Measurements from ENCODE around the gene FAM131C. TPM values are rescaled to one million over a fixed set of nuclear protein-coding genes. Genes with fewer than 3 reads are reported as not detected.

The FAM131C gene
- total RNA-seq, 2 donors from 2014 or later, result not detected

DNA sequence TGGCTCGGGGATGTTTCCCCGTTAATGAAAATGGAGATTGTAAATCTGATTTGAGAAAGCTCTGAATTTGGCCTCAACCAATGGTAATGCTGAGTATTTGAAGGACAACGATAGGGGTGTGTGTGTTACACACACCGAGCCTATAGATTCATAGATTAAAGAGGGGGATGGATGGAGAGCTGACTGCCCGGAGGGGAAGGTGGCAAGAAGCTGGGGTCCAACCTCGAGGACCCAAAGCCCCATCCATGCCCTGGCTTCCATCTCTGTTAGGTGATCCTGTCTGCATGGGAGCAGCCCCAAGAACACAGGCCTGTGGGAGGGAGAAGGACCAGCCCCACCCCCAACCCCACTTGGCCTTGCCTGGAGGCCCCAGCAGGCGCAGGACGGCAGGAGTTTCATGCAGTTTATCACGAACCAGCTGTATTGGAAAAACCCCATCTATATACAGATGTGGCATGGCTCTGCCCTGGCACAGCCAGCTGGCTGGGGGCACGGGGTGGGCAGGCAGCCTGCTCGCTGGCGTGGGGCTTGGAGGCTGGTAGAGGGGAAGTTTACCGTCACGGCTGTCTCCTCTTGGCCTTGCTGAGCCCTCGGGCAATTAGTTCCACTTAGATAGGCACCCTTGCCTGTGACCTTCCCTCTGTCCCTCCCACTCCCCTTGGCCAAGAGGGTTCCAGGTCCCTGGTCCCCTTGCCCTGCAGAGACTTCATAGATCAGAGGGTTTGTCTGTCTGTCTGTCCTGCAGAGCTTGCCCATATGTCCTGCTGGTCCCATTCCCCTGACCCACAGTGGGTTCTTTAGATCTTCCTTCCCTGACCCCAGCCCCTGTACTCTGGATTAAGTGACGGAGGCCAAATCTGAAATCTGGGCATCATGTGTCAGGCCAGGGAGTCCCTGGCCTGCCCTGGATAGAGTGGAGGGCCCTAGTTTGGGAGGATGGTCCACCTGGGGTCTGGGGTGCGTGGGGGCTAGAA, 58.7 kb downstream of the FAM131C start:
- H3K27ac Mint-ChIP-seq, result peak overlapping the region in 1 of 2 donors; percentile 47
- H3K36me3 Mint-ChIP-seq, result no peaks in the 10 kb centered on the region
- no peak for DNase-seq (ENCODE audit: low spot score)
- ATAC-seq, result no peak
- H3K4me1 Mint-ChIP-seq (ENCODE audit: low read depth in 2 of 2), result peaks cover 0 to 3% of the 10 kb centered on the region in 2 donors
- H3K9me3 Mint-ChIP-seq, result no peaks in the 10 kb centered on the region
- no peak overlapping the region for H3K4me3 Mint-ChIP-seq
- H3K27me3 Mint-ChIP-seq, result peaks cover 0 to 2% of the 10 kb centered on the region in 2 donors

DNA sequence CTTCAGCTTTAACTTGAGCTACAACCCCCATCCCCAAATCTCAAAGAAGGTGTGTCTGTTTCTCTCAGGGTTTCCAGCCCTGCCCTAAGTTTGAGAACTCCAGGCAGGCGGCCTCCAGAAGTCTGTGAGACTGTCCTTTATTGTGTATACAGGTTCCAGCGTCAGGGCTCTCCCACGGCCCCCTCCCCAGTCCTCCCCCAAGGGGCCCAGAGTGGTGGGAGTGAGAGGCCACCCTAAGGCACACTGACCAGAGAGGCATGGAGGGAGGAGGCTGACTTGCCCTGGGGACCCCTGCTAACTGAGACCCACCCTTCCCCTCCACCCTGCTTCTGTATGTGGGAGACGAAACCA, 59.6 kb downstream of the FAM131C start:
- DNase-seq (ENCODE audit: low spot score) (no peak), ATAC-seq (no peak)
- peaks cover 0 to 2% of the 10 kb centered on the region in 2 donors for H3K27me3 Mint-ChIP-seq
- no peaks in the 10 kb centered on the region for H3K9me3 Mint-ChIP-seq
- no peaks in the 10 kb centered on the region for H3K36me3 Mint-ChIP-seq
- peak overlapping the region in 1 of 2 donors; percentile 31 for H3K27ac Mint-ChIP-seq
- H3K4me1 Mint-ChIP-seq (ENCODE audit: low read depth in 2 of 2), result peaks cover 0 to 3% of the 10 kb centered on the region in 2 donors
- no peak overlapping the region for H3K4me3 Mint-ChIP-seq

DNA sequence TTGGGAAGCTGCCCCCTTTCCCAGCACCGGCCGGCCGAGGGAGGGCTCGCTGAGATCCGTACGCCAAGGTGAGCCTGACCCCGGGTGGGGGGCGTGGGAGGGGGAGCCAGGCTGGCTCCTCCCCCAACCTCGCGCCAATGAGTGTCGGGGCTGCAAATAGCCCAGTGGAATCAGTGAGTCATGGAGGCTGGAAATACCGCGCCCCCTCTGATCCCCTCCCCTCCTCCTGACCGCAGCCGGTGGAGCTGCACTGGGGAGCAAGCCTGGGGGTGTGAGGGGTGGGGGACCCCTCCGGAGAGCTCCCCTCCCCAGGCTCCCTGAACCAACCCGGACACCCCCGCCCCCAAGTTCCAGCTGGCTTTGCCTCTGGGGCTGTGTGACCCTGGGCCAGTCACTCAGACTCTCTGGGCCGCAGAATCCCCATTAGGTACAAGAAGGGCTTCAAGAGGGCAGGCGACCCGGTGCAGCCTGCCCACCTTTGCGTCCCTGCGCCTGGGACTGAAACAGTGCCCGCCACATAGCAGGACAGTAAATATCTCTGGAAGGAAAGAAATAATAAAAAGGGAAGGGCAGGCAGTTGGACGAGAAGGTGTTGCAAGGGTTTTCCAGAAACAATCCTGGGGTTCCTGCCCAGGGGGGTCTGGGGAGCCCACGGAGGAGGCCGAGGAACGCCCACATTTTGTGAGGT, 60.1 kb downstream of the FAM131C start:
- peaks cover 0 to 2% of the 10 kb centered on the region in 2 donors for H3K27me3 Mint-ChIP-seq
- no peaks in the 10 kb centered on the region for H3K9me3 Mint-ChIP-seq
- H3K36me3 Mint-ChIP-seq, result no peaks in the 10 kb centered on the region
- peak; percentile 39 to 66 for ATAC-seq
- DNase-seq (ENCODE audit: low spot score), result no peak
- peaks cover 0 to 3% of the 10 kb centered on the region in 2 donors for H3K4me1 Mint-ChIP-seq (ENCODE audit: low read depth in 2 of 2)
- peak overlapping the region in 1 of 2 donors; percentile 31 for H3K27ac Mint-ChIP-seq
- H3K4me3 Mint-ChIP-seq, result no peak overlapping the region

DNA sequence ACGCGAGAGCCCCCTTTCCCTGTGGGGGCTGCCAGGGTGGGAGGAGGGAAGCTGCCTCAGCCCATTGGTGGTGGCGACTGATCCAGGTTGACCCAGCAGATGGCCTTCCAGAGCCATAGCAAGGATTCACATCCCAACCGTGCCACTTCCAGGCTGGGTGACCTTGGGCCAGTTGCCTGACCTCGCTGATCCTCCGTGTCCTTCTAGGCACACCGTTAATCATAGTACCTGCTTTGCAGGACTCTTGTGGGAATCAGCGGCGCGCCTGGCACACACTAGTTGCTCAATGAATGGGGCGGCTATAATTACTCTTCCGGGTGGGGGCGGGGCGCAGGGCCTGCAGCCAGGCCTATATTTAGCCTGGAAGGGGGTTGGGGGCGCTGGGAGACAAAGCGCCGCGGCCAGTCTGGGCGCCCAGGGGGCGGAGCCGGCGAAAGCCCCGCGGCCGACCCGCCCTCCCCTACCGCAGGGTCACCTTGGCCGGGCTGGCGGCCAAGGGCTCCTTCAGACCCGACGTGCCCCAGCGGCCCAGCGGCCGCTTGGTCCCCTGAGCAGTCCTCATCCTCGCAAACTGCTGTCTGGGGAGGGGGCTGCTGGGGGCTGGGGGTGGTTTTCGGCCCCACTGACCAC, 60.7 kb downstream of the FAM131C start:
- Mint-ChIP-seq H3K27ac (peak overlapping the region in 1 of 2 donors; percentile 73), H3K27me3 (peaks cover 0 to 2% of the 10 kb centered on the region in 2 donors), H3K4me3 (no peak overlapping the region)

DNA sequence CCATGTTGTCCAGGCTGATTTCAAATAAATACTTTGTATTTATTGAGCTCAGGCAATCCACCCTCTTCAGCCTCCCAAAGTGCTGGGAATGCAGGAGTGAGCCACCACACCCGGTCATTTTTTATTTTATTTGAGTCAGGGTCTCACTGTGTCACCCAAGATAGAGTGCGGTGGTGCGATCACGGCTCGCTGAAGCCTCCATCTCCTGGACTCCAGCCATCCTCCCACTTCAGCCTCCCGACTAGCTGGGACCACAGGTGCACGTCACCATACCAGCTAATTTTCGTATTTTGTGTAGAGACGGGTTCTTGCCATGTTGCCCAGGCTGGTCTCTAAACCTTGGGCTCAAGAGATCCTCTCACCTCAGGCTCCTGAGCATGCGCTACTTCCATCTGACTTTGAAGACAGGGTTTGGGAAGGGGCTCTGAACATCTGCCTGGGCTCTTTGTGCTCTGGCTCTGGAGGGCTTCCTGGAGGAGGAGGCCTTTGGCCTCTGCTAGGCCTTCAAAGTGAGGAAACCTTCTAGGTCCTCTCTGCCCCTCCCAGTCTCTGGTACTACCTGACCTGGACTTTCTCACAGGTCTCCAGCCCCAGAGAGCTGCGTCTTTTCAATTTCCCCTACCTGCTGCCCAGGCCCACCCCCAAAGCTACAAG, 61.4 kb downstream of the FAM131C start:
- Mint-ChIP-seq H3K27me3 (peaks cover 0 to 2% of the 10 kb centered on the region in 2 donors), H3K4me1 (ENCODE audit: low read depth in 2 of 2) (peaks cover under 1 to 12% of the 10 kb centered on the region in 2 donors), H3K36me3 (no peaks in the 10 kb centered on the region), H3K9me3 (no peaks in the 10 kb centered on the region), H3K4me3 (no peak overlapping the region), H3K27ac (peak overlapping the region in 1 of 2 donors; percentile 73)
- ATAC-seq (no peak), DNase-seq (ENCODE audit: low spot score) (no peak)

More for the DNA sequence above, 60.7 kb downstream of the FAM131C start:
- DNase-seq (ENCODE audit: low spot score) (no peak), ATAC-seq (peak; percentile 57 to 73)
- no peaks in the 10 kb centered on the region for H3K9me3 Mint-ChIP-seq
- H3K36me3 Mint-ChIP-seq, result no peaks in the 10 kb centered on the region
- peaks cover 0 to 10% of the 10 kb centered on the region in 2 donors for H3K4me1 Mint-ChIP-seq (ENCODE audit: low read depth in 2 of 2)

DNA sequence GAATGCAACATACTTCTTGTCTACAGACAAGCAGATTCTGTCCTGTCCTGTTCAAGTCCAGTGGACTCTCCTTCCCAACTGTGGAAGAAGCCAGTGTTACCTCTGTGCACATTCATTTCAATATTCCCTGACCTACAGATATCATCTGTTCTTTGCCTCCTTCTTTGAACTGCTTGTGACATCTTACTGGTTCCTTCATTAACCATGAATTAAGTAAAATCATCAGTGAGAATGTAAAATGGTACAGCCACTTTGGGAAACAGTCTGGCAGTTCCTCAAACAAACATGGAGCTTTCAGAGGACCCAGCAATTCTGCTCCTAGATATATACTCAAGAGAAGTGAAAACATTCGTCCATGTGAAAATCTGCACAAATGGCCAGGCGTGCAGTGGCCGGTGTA, 62.6 kb downstream of the FAM131C start:
- ATAC-seq, result no peak
- Mint-ChIP-seq H3K9me3 (no peaks in the 10 kb centered on the region), H3K27me3 (peaks cover 0 to 2% of the 10 kb centered on the region in 2 donors), H3K27ac (no peak overlapping the region), H3K4me3 (no peak overlapping the region), H3K4me1 (ENCODE audit: low read depth in 2 of 2) (peaks cover 8 to 19% of the 10 kb centered on the region in 2 donors), H3K36me3 (no peaks in the 10 kb centered on the region)
- DNase-seq (ENCODE audit: low spot score), result no peak

DNA sequence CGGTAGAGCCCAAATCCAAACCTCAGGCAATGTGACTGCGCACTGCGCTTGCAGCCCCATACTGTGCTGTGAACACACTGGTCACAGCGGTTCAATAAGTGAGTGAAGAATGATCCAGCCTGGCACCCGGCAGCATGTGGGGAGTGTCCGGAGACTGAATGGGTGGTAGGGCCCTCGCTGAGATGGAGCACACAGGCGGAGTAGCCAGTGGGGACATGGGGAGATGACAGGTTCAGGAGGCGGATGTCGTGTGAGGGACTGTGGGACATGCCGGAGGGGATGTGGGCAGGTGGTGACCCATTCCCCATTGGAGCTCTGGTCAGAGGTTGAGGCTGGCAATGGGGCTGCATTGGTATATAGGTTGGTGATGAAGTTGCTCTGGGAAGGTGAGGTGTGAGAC, 63.8 kb downstream of the FAM131C start:
- H3K4me3 Mint-ChIP-seq, result no peak overlapping the region
- ATAC-seq (no peak), DNase-seq (ENCODE audit: low spot score) (no peak)
- no peaks in the 10 kb centered on the region for H3K36me3 Mint-ChIP-seq
- H3K27me3 Mint-ChIP-seq, result peaks cover 0 to 2% of the 10 kb centered on the region in 2 donors
- H3K4me1 Mint-ChIP-seq (ENCODE audit: low read depth in 2 of 2), result peaks cover 8 to 19% of the 10 kb centered on the region in 2 donors
- H3K27ac Mint-ChIP-seq, result no peak overlapping the region
- H3K9me3 Mint-ChIP-seq, result no peaks in the 10 kb centered on the region

DNA sequence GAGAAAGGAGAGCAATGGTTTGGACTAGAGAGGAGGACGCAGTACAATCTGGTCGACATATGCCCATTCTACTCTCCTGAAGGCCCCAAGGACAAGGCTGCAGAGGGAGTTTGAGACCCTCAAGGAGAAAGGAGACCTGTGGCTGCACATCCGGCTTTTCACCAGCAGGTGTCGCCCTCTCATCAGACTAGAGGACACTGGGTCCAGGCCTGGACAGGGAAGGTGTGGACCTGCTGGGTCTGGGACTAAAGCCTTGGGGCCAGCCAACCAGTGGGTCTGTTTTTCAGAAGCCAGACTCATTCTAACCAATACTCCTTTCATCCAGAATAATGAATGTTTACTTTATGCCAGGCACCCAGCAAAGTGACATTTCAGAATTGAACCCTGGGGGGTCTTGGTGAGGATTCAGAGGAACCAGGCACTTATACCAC, 64.4 kb downstream of the FAM131C start:
- peak; percentile 56 to 63 for ATAC-seq
- Mint-ChIP-seq H3K27ac (no peak overlapping the region), H3K4me1 (ENCODE audit: low read depth in 2 of 2) (peaks cover 8 to 19% of the 10 kb centered on the region in 2 donors), H3K9me3 (no peaks in the 10 kb centered on the region), H3K4me3 (no peak overlapping the region), H3K27me3 (peaks cover 0 to 2% of the 10 kb centered on the region in 2 donors), H3K36me3 (no peaks in the 10 kb centered on the region)
- no peak for DNase-seq (ENCODE audit: low spot score)

Other genes starting within 250 kb of the FAM131C start
- 10 to 100 TPM; 58.6 to 92.4 TPM for gene SPEN, start 225.9 kb downstream of the FAM131C start, total RNA-seq
- gene ZBTB17, start 97.5 kb downstream of the FAM131C start, total RNA-seq, result 100 to 1,000 TPM in 1 of 2 donors, 10 to 100 TPM in 1; 75.6 to 102 TPM
- not detected for gene SRARP, start 69.4 kb downstream of the FAM131C start, total RNA-seq
- not detected for gene HSPB7, start 55.6 kb downstream of the FAM131C start, total RNA-seq
- under 1 TPM in 1 of 2 donors, not detected in 1; 0.24 TPM for gene CLCNKA, start 51.6 kb downstream of the FAM131C start, total RNA-seq
- gene CLCNKB, start 29.9 kb downstream of the FAM131C start, total RNA-seq, result not detected
- not detected for gene EPHA2, start 82.4 kb upstream of the FAM131C start, total RNA-seq
- gene ARHGEF19, start 139.0 kb upstream of the FAM131C start, total RNA-seq, result 10 to 100 TPM; 13.0 to 14.0 TPM
- gene CPLANE2, start 163.5 kb upstream of the FAM131C start, total RNA-seq, result 1 to 10 TPM; 3.2 to 3.8 TPM

Data from natural killer cell treated with Interleukin-12 subunit alpha and Interleukin-12 subunit beta and Interleukin-15 and Interleukin-18, amount 100 ng/mL, for 72 hours (primary cell).